Suppressor macrophage (primary cell): ENCODE measurements around the gene DET1.

Experiments
- DNase-seq, 4 experiments: peaks; one replicate each; pipeline ENCODE4 v3.0.0-alpha.2; 2020 to 2022

Gene DET1

DNA sequence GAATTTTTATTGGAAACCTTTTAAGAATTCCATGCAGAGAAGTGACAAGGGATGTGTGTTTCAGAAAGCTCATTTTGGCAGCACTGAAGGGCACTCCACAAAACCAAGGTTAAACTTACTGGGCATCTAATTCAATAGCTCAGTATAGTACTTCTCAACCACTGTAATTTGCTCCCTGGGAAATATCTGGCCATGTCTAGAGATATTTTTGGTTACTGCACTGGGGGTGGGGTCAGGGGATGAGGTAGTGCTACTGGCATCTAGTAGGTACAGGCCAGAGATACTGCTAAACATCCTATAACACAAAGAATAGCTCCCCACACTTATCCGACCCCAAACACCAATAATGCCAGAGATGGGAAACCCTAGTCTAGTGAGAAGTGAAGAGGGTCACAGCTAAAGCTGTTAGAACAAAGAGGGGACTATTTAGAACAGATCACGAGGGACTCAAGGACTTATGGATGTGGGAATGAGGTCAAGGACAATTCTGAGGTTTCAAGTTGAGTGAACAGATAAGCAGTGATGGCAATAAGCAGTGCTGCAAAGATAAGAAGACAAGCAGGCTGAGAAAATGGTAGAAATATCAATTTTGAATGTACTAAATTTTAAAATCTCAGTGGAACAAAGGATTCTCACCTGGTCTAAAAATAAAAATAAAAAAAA is 82.5 kb downstream of the DET1 start:
- DNase-seq = no peak
